GM12874 (cell line): ENCODE results near the gene PITPNC1.

ENCODE experiments used
- TF ChIP-seq, protein P1 (sequence below): IDR thresholded peaks from 2 replicates; pipeline ENCODE4 v1.5.1; 2011; ENCODE audit warnings: low read depth, mild to moderate bottlenecking, control low read depth, low read length, moderate library complexity; ENCODE audit not compliant: insufficient read depth

Gene PITPNC1

DNA sequence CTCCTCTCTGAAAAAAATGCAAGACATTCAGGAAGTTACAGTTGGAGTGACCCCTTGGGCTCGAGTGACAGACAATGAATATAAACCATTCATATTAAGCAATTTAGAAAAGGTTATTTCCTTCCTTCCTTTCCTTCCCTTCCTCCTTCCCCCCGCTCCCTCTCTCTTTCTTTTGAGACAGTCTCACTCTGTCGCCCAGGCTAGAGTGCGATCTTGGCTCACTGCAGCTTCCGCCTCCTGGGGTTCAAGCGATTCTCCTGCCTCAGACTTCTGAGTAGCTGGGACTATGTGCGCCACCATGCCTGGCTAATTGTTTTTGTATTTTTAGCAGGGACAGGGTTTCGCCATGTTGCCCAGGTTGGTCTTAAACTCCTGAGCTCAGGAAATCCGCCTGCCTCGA is 23.9 kb upstream of the PITPNC1 start:
- TF ChIP-seq, protein P1, sequence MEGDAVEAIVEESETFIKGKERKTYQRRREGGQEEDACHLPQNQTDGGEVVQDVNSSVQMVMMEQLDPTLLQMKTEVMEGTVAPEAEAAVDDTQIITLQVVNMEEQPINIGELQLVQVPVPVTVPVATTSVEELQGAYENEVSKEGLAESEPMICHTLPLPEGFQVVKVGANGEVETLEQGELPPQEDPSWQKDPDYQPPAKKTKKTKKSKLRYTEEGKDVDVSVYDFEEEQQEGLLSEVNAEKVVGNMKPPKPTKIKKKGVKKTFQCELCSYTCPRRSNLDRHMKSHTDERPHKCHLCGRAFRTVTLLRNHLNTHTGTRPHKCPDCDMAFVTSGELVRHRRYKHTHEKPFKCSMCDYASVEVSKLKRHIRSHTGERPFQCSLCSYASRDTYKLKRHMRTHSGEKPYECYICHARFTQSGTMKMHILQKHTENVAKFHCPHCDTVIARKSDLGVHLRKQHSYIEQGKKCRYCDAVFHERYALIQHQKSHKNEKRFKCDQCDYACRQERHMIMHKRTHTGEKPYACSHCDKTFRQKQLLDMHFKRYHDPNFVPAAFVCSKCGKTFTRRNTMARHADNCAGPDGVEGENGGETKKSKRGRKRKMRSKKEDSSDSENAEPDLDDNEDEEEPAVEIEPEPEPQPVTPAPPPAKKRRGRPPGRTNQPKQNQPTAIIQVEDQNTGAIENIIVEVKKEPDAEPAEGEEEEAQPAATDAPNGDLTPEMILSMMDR: no peak

DNA sequence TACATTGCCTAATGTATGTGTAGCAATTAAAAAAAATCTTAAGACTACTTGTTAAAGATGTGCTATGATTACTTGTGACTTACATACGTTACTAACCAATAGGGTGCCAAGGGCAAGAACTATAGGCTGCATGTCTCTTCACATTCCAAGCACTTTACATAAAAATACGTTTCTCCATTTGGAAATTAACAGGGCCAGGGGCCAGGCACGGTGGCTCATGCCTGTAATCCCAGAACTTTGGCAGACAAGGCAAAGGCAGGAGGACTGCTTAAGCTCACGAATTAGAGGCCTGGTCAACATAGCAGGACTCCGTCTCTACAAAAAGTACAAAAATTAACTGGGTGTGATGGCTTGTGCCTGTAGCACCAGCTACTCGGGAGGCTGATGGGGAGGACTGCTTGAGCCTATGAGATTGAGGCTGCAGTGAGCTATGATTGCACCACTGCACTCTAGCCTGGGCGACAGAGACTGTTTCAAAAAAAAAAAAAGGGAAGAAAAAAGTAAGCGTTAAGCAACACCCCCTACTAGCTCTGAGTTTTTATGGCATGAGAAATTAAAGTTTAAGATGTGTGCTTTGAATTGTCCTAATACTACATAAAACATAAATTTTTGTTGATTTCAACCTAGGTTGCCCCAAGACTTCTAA is 23.0 kb upstream of the PITPNC1 start:
- TF ChIP-seq, protein P1: no peak

DNA sequence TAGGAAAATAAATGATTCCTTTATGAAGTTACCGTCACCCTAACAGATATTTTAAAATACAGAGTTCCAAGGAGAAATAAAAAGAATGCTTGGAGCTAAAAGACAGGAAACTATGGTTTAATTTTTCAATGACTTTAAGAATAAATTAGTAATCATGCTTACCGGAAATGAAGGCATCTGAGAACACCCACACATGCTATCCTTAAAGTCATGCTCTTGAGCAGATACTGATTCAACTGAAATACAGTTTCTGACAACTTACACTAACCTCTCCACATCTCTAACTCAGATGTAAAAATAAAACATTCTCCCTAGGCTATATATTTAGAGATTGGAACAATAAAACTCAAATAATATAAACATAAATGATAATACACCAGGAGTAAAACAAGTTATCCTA is 18.5 kb upstream of the PITPNC1 start:
- TF ChIP-seq, protein P1: no peak

DNA sequence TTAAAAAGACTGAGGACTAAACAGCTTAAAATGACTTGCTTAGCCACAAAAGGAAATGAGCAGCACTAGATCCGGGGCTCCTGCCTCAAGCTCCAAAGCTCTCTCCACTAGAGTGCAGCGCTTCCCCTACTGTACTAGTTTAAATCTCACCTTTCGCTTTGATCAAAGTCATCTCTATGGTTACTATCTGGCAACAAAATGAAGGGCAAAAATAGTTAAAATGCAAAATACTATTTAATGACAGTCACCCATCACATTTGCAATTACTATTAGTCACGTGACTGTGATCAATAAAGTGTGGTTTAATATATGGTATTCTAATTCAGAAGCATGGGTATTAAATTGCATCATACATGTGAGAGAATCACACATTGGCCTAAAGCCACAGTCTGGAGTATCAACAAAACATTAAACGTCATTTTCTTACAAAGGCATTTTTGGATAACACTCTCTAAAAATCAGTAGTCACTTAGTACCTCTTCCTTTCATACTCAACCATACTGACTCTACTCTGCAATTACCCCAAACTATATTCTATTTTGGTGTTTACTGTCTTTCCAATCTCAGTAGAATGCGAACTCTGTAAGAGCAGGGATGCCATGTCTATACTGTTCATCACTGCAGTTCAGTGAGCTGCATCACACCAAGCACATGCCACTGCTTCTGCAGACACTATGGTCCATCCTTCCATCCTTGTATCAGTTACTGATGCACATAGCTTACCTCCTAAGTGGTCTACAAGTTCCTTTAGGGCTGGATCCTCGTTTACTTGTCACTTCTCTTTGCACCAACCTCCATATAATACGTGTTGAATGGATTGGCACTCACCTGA is 16.9 kb upstream of the PITPNC1 start:
- TF ChIP-seq, protein P1: no peak

DNA sequence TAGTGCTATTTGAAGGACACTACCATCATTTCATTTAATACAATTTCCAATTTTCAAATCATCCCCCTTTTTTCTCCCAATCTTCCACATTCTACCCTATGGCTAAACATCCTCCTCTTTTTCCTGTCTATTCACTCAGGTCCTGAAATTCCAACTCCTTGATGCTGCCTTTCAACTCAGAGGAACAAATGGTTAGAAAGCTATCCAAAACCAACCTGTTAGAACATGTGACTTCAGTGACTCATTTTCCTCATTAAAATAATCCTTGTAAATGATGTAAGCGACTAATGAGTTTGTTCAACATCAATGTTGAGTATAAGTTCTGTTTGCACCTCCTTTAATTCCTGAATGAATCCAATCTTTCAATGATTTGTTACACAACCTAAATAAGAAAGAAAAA is 16.2 kb upstream of the PITPNC1 start:
- TF ChIP-seq, protein P1: no peak

DNA sequence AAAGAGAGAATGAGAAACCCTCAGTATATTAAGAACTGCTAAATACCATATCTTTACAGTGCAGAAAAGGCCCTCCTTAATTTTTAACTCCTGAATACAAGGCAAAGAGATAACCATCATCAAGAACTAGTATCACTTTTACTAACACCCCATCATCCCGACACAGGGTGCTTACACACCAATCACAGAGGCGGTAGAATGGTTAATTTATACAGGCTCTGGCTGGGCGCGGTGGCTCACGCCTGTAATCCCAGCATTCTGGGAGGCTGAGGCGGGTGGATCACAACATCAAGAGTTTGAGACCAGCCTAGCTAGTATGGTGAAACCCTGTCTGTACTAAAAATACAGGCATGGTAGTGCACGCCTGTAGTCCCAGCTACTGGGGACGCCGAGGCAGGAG is 14.9 kb upstream of the PITPNC1 start:
- TF ChIP-seq, protein P1: no peak

DNA sequence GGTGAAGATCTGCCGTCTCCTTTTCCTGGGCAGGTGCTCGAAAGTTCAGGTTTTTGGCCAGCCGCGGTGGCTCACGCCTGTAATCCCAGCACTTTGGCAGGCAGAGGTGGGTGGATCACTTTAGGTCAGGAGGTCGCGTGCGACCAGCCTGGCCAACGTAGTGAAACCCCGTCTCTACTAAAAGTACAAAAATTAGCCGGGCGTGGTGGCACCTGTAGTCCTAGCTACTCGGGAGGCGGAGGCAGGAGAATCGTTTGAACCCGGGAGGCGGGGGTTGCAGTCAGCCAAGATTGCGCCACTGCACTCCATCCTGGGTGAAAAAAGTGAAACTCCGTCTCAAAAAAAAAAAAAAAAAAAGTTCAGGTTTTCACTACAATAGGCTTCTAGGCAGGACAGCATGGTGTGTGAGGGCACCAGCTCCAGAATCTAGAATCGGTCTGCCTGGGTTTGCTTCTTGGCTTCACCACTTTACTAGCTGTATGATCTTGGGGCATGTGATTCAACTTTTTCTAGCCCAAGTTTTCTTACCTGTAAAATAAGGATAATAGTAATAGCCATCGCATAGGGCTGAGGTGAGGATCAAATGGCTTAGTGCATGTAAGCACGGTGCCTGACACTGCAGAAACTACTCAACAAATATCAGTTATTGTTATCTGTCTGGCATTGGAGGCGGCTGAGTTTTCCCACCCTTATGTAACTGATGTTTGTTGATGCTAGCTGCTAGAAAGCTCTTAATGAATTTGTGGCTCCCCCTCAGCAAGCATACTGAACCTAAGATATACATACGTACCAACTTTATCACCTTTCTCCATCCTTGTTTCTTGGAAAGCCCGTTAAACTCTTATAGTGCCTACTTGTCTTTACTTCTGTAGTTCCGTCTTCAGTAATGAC is 12.0 kb upstream of the PITPNC1 start:
- TF ChIP-seq, protein P1: no peak
